ENCODE results near the gene SLC9A3. TPM values are rescaled to one million over a fixed set of nuclear protein-coding genes. Genes with fewer than 3 reads are reported as not detected.

SLC9A3 gene
- total and polyA plus RNA-seq, 4 experiments from 2014 or later: 2.2 to 3.1 (median 2.8) TPM

GRCh38 chr5:520196-520849, 3.9 kb downstream of the SLC9A3 start:
- Histone ChIP-seq H3K36me3 (ENCODE audit: insufficient read depth, low read length) (no peaks in the 10 kb centered on the region), H3K9me3 (ENCODE audit: control insufficient read depth in 1 of 2, low read length in 2 of 2) (no peaks in the 10 kb centered on the region), H3K4me3 (ENCODE audit: low read length in 2 of 2) (no peak overlapping the region), H3K4me1 (ENCODE audit: insufficient read depth, low read length) (peaks cover 9% of the 10 kb centered on the region), H3K27ac (ENCODE audit: low read depth, low read length) (no peak overlapping the region), H3K27me3 (ENCODE audit: insufficient read depth, low read length) (peaks cover 4% of the 10 kb centered on the region)
- H3K36me3 Mint-ChIP-seq: no peaks in the 10 kb centered on the region
- H3K4me1 Mint-ChIP-seq: peaks cover 3 to 14% (median 7%) of the 10 kb centered on the region in 4 donors
- no peak for DNase-seq
- intact Hi-C loops (cut with micrococcal nuclease): no loop called here
- no peak overlapping the region for H3K27ac Mint-ChIP-seq
- H3K9me3 Mint-ChIP-seq: peaks cover 0 to 6% (median 0%) of the 10 kb centered on the region in 8 donors
- ChIA-PET CTCF (ENCODE audit: partially characterized antibody) (no interaction called here), POLR2A (ENCODE audit: partially characterized antibody) (no interaction called here)
- H3K27me3 Mint-ChIP-seq: peaks cover 25 to 40% of the 10 kb centered on the region in 2 donors
- no peak overlapping the region for H3K4me3 Mint-ChIP-seq

GRCh38 chr5:518721-519120, 5.5 kb downstream of the SLC9A3 start:
- Mint-ChIP-seq H3K27ac (no peak overlapping the region), H3K4me3 (no peak overlapping the region), H3K27me3 (peaks cover 23 to 35% of the 10 kb centered on the region in 2 donors), H3K36me3 (no peaks in the 10 kb centered on the region), H3K4me1 (peaks cover 0 to 9% (median 4%) of the 10 kb centered on the region in 4 donors), H3K9me3 (peaks cover 0 to 6% (median 0%) of the 10 kb centered on the region in 8 donors)
- Histone ChIP-seq H3K4me1 (ENCODE audit: insufficient read depth, low read length) (peaks cover 9% of the 10 kb centered on the region), H3K27ac (ENCODE audit: low read depth, low read length) (no peak overlapping the region), H3K4me3 (ENCODE audit: low read length in 2 of 2) (no peak overlapping the region), H3K27me3 (ENCODE audit: insufficient read depth, low read length) (peaks cover 4% of the 10 kb centered on the region), H3K9me3 (ENCODE audit: control insufficient read depth in 1 of 2, low read length in 2 of 2) (no peaks in the 10 kb centered on the region), H3K36me3 (ENCODE audit: insufficient read depth, low read length) (no peaks in the 10 kb centered on the region)
- POLR2A ChIA-PET (ENCODE audit: partially characterized antibody): no interaction called here
- CTCF ChIA-PET (ENCODE audit: partially characterized antibody): no interaction called here
- intact Hi-C loops (cut with micrococcal nuclease): no loop called here
- no peak for DNase-seq

- Histone ChIP-seq H3K36me3 (ENCODE audit: insufficient read depth, low read length) (no peaks in the 10 kb centered on the region), H3K4me1 (ENCODE audit: insufficient read depth, low read length) (no peaks in the 10 kb centered on the region), H3K27ac (ENCODE audit: low read depth, low read length) (no peak overlapping the region), H3K27me3 (ENCODE audit: insufficient read depth, low read length) (no peaks in the 10 kb centered on the region), H3K4me3 (ENCODE audit: low read length in 2 of 2) (no peak overlapping the region), H3K9me3 (ENCODE audit: control insufficient read depth in 1 of 2, low read length in 2 of 2) (no peaks in the 10 kb centered on the region)
- no peak for DNase-seq
- ChIA-PET POLR2A (ENCODE audit: partially characterized antibody) (no interaction called here), CTCF (ENCODE audit: partially characterized antibody) (no interaction called here)
- intact Hi-C loops (cut with micrococcal nuclease): no loop called here
- no peak overlapping the region for H3K27ac Mint-ChIP-seq
- no peaks in the 10 kb centered on the region for H3K36me3 Mint-ChIP-seq
- H3K27me3 Mint-ChIP-seq: peaks cover 23 to 30% of the 10 kb centered on the region in 2 donors
- H3K4me3 Mint-ChIP-seq: no peak overlapping the region
- H3K4me1 Mint-ChIP-seq: no peaks in the 10 kb centered on the region
- H3K9me3 Mint-ChIP-seq: peaks cover 0 to 6% (median 0%) of the 10 kb centered on the region in 8 donors
Observed at GRCh38 chr5:517535-518100, 6.6 kb downstream of the SLC9A3 start.

- Mint-ChIP-seq H3K27ac (peak overlapping the region in 1 of 7 donors; percentile 73), H3K27me3 (peaks cover 23 to 30% of the 10 kb centered on the region in 2 donors), H3K4me1 (no peaks in the 10 kb centered on the region), H3K9me3 (peaks cover 0 to 6% (median 0%) of the 10 kb centered on the region in 8 donors), H3K36me3 (no peaks in the 10 kb centered on the region), H3K4me3 (peak overlapping the region in 1 of 8 donors; percentile 15)
- ChIA-PET CTCF (ENCODE audit: partially characterized antibody) (no interaction called here), POLR2A (ENCODE audit: partially characterized antibody) (no interaction called here)
- intact Hi-C loops (cut with micrococcal nuclease): no loop called here
- no peaks in the 10 kb centered on the region for H3K27me3 ChIP-seq (ENCODE audit: insufficient read depth, low read length)
- DNase-seq: no peak
- no peak overlapping the region for H3K4me3 ChIP-seq (ENCODE audit: low read length in 2 of 2)
- no peak overlapping the region for H3K27ac ChIP-seq (ENCODE audit: low read depth, low read length)
- no peaks in the 10 kb centered on the region for H3K9me3 ChIP-seq (ENCODE audit: control insufficient read depth in 1 of 2, low read length in 2 of 2)
- no peaks in the 10 kb centered on the region for H3K36me3 ChIP-seq (ENCODE audit: insufficient read depth, low read length)
- no peaks in the 10 kb centered on the region for H3K4me1 ChIP-seq (ENCODE audit: insufficient read depth, low read length)
Observed at GRCh38 chr5:516980-517379, 7.3 kb downstream of the SLC9A3 start.

- Mint-ChIP-seq H3K4me3 (no peak overlapping the region), H3K9me3 (peaks cover 0 to 6% (median 0%) of the 10 kb centered on the region in 8 donors), H3K27me3 (peaks cover 19 to 26% of the 10 kb centered on the region in 2 donors), H3K4me1 (no peaks in the 10 kb centered on the region), H3K27ac (no peak overlapping the region), H3K36me3 (no peaks in the 10 kb centered on the region)
- Histone ChIP-seq H3K27ac (ENCODE audit: low read depth, low read length) (no peak overlapping the region), H3K4me1 (ENCODE audit: insufficient read depth, low read length) (no peaks in the 10 kb centered on the region), H3K4me3 (ENCODE audit: low read length in 2 of 2) (no peak overlapping the region), H3K9me3 (ENCODE audit: control insufficient read depth in 1 of 2, low read length in 2 of 2) (no peaks in the 10 kb centered on the region), H3K36me3 (ENCODE audit: insufficient read depth, low read length) (no peaks in the 10 kb centered on the region), H3K27me3 (ENCODE audit: insufficient read depth, low read length) (no peaks in the 10 kb centered on the region)
- CTCF ChIA-PET (ENCODE audit: partially characterized antibody): no interaction called here
- intact Hi-C loops (cut with micrococcal nuclease): no loop called here
- no peak for DNase-seq
- POLR2A ChIA-PET (ENCODE audit: partially characterized antibody): no interaction called here
Observed at GRCh38 chr5:516338-516925, 7.8 kb downstream of the SLC9A3 start.

- Mint-ChIP-seq H3K36me3 (no peaks in the 10 kb centered on the region), H3K4me3 (no peak overlapping the region), H3K4me1 (no peaks in the 10 kb centered on the region), H3K27ac (no peak overlapping the region), H3K9me3 (peaks cover 0 to 6% (median 0%) of the 10 kb centered on the region in 8 donors), H3K27me3 (peaks cover 15 to 23% of the 10 kb centered on the region in 2 donors)
- Histone ChIP-seq H3K4me1 (ENCODE audit: insufficient read depth, low read length) (no peaks in the 10 kb centered on the region), H3K36me3 (ENCODE audit: insufficient read depth, low read length) (no peaks in the 10 kb centered on the region), H3K27ac (ENCODE audit: low read depth, low read length) (no peak overlapping the region), H3K27me3 (ENCODE audit: insufficient read depth, low read length) (no peaks in the 10 kb centered on the region), H3K4me3 (ENCODE audit: low read length in 2 of 2) (no peak overlapping the region), H3K9me3 (ENCODE audit: control insufficient read depth in 1 of 2, low read length in 2 of 2) (no peaks in the 10 kb centered on the region)
- ChIA-PET CTCF (ENCODE audit: partially characterized antibody) (no interaction called here), POLR2A (ENCODE audit: partially characterized antibody) (no interaction called here)
- no peak for DNase-seq
- intact Hi-C loops (cut with micrococcal nuclease): no loop called here
Observed at GRCh38 chr5:515273-515836, 8.9 kb downstream of the SLC9A3 start.

GRCh38 chr5:514673-515072, 9.6 kb downstream of the SLC9A3 start:
- H3K4me3 Mint-ChIP-seq: no peak overlapping the region
- no peak overlapping the region for H3K27ac Mint-ChIP-seq
- DNase-seq: no peak
- Histone ChIP-seq H3K36me3 (ENCODE audit: insufficient read depth, low read length) (no peaks in the 10 kb centered on the region), H3K27ac (ENCODE audit: low read depth, low read length) (no peak overlapping the region), H3K9me3 (ENCODE audit: control insufficient read depth in 1 of 2, low read length in 2 of 2) (no peaks in the 10 kb centered on the region), H3K27me3 (ENCODE audit: insufficient read depth, low read length) (no peaks in the 10 kb centered on the region), H3K4me3 (ENCODE audit: low read length in 2 of 2) (no peak overlapping the region), H3K4me1 (ENCODE audit: insufficient read depth, low read length) (no peaks in the 10 kb centered on the region)
- ChIA-PET CTCF (ENCODE audit: partially characterized antibody) (no interaction called here), POLR2A (ENCODE audit: partially characterized antibody) (no interaction called here)
- intact Hi-C loops (cut with micrococcal nuclease): no loop called here
- peaks cover 0 to 6% (median 0%) of the 10 kb centered on the region in 8 donors for H3K9me3 Mint-ChIP-seq
- no peaks in the 10 kb centered on the region for H3K4me1 Mint-ChIP-seq
- peaks cover 15 to 21% of the 10 kb centered on the region in 2 donors for H3K27me3 Mint-ChIP-seq
- no peaks in the 10 kb centered on the region for H3K36me3 Mint-ChIP-seq
